Right lobe of liver (tissue), 4 donors: ENCODE measurements around the gene HBB.

Experiments used
- POLR2A ChIP-seq: fragments of 450-650 bp; IDR thresholded peaks from one replicate; pipeline ENCODE4 v1.6.1; 2017; ENCODE audit warnings: antibody characterized with exemption, mild to moderate bottlenecking
- TF ChIP-seq, protein P1 (sequence below), 4 donors: fragments of 200-600 bp in 3 of 4; fragments of 450-650 bp in 1 of 4; IDR thresholded peaks; one replicate each; pipeline versions ENCODE4 v1.5.1 to v1.8.0; 2016 to 2022; ENCODE audit warnings: antibody characterized with exemption in 4 of 4, mild to moderate bottlenecking in 2 of 4
- donor health status: DM: no; HTN: no; CAD: no.
- donor health status: DM: no; HTN: no; CAD: no.
- donor health status: DM: no; HTN: yes; CAD: no.

DNA sequence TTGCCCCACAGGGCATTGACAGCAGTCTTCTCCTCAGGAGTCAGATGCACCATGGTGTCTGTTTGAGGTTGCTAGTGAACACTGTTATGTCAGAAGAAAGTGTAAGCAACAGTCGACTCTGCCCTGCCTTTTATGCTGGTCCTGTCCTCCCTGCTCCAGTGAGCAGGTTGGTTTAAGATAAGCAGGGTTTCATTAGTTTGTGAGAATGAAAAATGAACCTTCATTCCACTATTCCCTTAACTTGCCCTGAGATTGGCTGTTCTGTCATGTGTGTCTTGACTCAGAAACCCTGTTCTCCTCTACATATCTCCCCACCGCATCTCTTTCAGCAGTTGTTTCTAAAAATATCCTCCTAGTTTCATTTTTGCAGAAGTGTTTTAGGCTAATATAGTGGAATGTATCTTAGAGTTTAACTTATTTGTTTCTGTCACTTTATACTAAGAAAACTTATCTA is 7.5 kb upstream of the HBB start, which contains the start of gene HBD:
- TF ChIP-seq, protein P1, sequence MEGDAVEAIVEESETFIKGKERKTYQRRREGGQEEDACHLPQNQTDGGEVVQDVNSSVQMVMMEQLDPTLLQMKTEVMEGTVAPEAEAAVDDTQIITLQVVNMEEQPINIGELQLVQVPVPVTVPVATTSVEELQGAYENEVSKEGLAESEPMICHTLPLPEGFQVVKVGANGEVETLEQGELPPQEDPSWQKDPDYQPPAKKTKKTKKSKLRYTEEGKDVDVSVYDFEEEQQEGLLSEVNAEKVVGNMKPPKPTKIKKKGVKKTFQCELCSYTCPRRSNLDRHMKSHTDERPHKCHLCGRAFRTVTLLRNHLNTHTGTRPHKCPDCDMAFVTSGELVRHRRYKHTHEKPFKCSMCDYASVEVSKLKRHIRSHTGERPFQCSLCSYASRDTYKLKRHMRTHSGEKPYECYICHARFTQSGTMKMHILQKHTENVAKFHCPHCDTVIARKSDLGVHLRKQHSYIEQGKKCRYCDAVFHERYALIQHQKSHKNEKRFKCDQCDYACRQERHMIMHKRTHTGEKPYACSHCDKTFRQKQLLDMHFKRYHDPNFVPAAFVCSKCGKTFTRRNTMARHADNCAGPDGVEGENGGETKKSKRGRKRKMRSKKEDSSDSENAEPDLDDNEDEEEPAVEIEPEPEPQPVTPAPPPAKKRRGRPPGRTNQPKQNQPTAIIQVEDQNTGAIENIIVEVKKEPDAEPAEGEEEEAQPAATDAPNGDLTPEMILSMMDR (IDR thresholded peaks at IDR 0.05) = no peak
- no peak for TF ChIP-seq POLR2A
